Neuron (in vitro differentiated cells): ENCODE data around the gene VENTX.
"Not testable (repeated sequence)": the region's sequence is repeated elsewhere in the genome, so short reads cannot be mapped to it uniquely, and the experiment has no call there.

Source experiments
- H2AFZ ChIP-seq: one replicate; pipeline ENCODE4 v1.6.1; 2013; ENCODE audit warnings: low read depth, mild to moderate bottlenecking, inconsistent platforms, low read length, moderate library complexity
- H3K27me3 ChIP-seq: one replicate; pipeline ENCODE4 v1.6.1; 2013; ENCODE audit warnings: low read length; ENCODE audit not compliant: insufficient read depth
- H3K36me3 ChIP-seq: one replicate; pipeline ENCODE4 v1.6.1; 2013; ENCODE audit warnings: low read length; ENCODE audit not compliant: insufficient read depth
- H3K4me1 ChIP-seq: one replicate; pipeline ENCODE4 v1.6.1; 2013; ENCODE audit warnings: low read length; ENCODE audit not compliant: insufficient read depth
- H3K4me3 ChIP-seq: 2 replicates; pipeline ENCODE4 v1.5.1; 2013; ENCODE audit warnings: mild to moderate bottlenecking, low read length, moderate library complexity
- H3K9me3 ChIP-seq: one replicate; pipeline ENCODE4 v1.6.1; 2013; ENCODE audit warnings: low read length

The VENTX gene

DNA sequence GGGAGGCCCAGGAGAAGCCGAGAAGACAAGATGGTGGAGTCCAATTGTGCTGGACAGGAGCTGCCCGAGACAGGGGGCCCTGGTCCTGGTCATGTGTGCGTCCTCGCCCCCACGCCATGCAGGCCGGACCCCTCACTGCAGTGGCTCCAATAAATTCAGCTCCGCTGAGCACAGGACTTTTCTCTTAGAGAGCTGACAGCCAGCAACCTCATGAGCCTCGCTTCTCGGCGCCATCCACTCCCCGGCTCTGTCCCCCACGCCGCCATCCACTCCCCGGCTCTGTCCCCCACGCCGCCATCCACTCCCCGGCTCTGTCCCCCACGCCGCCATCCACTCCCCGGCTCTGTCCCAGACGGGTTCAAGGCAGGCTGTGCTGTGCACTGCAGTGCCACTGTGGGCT, 10.4 kb upstream of the VENTX start:
- peaks cover 3% of the 10 kb centered on the region for H3K9me3 ChIP-seq
- no peak overlapping the region for H2AFZ ChIP-seq
- peaks cover 43% of the 10 kb centered on the region for H3K27me3 ChIP-seq

DNA sequence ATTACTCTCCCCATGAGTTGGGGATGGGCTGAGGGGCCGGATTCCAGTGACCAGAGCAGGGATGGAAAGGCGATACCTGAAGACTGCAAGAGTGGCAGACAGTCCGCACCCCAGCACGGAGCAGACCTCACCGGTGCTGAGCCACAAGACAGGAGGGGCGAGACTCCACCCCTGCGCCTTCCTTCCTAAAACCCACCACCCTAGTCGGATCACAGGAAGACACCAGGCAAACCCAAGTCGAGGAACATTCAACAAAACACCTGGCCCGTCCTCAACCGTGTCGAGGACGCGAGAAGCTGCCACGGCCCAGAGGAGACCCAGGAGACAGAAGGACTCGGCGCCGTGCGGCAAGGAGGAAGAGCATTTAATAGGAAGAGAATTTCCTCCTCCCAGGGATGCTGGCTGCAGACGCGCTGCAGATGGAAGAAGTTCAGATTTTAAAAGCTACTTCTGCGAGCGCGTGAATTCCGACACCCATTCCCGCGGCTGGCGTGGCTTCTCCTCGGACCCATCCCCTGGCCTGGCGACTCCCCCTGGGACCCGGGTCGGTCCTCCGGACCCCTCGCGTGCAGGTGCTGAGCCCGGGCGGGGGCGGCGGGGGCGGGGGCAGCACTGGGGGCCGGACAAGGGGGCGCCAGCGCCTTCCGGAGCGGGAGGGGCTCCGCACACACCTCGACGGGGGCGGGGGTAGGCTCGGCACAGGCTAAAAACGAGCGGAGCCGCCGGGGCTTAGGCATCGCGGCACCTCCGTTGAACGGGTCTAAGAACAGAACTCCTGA, 8.2 kb upstream of the VENTX start:
- Histone ChIP-seq H3K4me1 (peaks cover 14% of the 10 kb centered on the region), H3K27me3 (peaks cover 64% of the 10 kb centered on the region), H2AFZ (no peak overlapping the region), H3K36me3 (no peaks in the 10 kb centered on the region), H3K4me3 (no peak overlapping the region), H3K9me3 (peaks cover 5% of the 10 kb centered on the region)

More for the DNA sequence above, 10.4 kb upstream of the VENTX start:
- Histone ChIP-seq H3K4me1 (peaks cover 14% of the 10 kb centered on the region), H3K36me3 (no peaks in the 10 kb centered on the region), H3K4me3 (no peak overlapping the region)

DNA sequence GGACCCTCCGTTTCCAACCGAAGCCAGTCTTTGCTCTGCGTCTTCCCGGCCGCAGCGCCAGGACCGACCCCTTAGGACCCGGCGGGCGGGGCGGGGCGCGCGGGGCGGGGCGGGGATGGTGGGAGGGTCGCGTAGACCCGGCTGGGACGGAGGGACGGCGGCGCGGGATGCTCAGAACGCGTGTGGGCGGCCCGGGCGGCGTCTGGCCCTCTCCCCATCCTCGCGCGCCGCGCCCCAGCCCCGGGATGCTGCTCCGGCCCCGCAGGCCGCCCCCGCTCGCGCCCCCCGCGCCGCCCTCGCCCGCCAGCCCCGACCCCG, 7.7 kb upstream of the VENTX start, which contains the start of gene UTF1:
UTF1 (plus strand) TSS at position 174 of the 318 bp plus-strand sequence; CDS start at position 246, 72 bp downstream.
- peaks cover 65% of the 10 kb centered on the region for H3K27me3 ChIP-seq
- H3K4me3 ChIP-seq, result no peak within 1 kb of the TSS
- no peaks in the 10 kb centered on the region for H3K36me3 ChIP-seq
- peaks cover 14% of the 10 kb centered on the region for H3K4me1 ChIP-seq
- H2AFZ ChIP-seq, result no peak within 1 kb of the TSS
- H3K9me3 ChIP-seq, result peaks cover 5% of the 10 kb centered on the region

DNA sequence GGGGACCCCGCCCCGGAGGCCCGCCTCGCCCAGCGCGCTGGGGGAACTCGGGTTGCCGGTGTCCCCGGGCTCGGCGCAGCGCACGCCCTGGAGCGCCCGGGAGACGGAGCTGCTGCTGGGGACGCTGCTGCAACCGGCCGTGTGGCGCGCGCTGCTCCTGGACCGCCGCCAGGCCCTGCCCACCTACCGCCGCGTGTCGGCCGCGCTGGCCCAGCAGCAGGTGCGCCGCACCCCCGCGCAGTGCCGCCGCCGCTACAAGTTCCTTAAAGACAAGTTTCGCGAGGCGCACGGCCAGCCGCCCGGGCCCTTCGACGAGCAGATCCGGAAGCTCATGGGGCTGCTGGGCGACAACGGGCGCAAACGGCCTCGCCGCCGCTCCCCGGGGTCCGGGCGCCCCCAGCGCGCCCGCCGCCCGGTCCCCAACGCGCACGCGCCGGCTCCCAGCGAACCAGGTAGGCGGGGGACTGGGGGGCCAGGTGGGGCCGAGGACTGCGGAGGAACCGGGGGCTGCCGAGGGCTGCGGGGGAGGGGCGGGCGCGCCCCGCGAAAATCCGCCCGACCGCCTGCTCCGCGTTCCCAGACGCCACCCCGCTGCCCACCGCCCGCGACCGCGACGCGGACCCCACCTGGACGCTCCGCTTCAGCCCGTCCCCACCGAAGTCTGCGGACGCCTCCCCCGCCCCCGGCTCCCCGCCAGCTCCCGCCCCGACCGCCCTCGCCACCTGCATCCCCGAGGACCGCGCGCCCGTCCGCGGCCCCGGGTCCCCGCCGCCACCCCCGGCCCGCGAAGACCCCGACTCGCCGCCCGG, 7.1 kb upstream of the VENTX start:
- no peak overlapping the region for H3K4me3 ChIP-seq
- H3K36me3 ChIP-seq, result no peaks in the 10 kb centered on the region
- no peak overlapping the region for H2AFZ ChIP-seq
- peaks cover 70% of the 10 kb centered on the region for H3K27me3 ChIP-seq
- peaks cover 9% of the 10 kb centered on the region for H3K4me1 ChIP-seq
- H3K9me3 ChIP-seq, result peaks cover 5% of the 10 kb centered on the region

DNA sequence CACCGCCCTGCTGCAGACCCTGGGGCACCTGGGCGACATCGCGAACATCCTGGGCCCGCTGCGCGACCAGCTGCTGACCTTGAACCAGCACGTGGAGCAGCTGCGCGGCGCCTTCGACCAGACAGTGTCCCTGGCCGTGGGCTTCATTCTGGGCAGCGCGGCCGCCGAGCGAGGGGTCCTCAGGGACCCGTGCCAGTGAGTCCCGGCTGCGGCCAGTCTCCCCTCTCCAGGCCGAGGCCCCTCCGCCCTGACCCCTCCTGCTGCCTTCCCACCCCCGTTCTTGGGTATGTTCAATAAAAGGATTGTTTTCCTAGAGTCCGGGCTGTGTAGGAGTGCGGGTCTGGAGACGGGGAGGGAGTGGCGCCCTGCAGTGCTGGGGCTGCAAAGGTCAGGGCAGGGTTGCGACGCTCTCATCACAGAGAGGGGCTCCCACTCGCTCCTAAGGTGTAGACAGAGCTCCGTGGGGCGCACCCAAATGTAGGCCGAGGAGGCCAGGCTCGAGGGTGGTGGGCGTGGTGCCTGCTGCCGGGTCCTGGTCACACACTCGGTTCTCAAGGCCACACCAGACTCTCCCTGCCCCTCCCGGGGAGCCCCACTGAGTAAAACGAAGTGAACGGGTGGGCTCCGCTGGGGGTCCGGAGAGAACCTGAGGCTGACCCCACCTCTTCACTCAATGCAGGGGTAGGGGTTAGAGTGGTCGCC, 6.3 kb upstream of the VENTX start:
- Histone ChIP-seq H3K9me3 (peaks cover 5% of the 10 kb centered on the region), H3K4me1 (peaks cover 3% of the 10 kb centered on the region), H2AFZ (no peak overlapping the region), H3K27me3 (peaks cover 75% of the 10 kb centered on the region), H3K36me3 (no peaks in the 10 kb centered on the region), H3K4me3 (no peak overlapping the region)

DNA sequence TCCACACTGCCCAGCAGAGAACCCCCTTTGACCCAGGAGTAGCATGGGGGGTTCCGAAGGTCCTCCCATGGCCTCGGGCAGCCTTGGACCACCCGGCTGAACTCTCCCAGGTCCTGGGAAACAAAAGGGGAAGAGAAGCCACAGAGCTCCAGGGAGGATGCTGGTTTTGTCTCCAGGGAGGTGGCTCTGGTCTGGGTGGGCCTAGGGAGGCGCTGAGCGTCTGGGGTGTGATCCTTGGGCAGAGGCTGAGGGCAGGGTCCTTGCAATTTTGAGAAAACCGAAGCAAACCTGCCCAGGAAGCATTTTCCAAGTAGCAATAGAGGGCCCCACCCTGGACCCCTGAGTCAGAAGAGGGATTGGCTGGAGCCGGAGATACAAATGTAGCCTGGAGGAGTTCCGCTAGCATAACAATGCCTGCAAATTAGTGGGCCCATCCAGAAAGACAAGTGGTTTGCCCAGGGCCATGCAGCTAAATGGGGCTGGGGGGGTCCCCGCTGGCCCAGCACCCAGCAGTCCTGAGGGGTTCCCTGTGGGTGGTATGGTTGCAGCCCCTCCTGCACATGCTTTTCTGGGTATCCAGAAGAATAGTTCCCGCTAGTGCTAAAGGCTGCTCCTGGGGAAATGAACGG, 5.6 kb upstream of the VENTX start:
- no peaks in the 10 kb centered on the region for H3K36me3 ChIP-seq
- H3K4me3 ChIP-seq, result no peak overlapping the region
- peaks cover 2% of the 10 kb centered on the region for H3K9me3 ChIP-seq
- no peak overlapping the region for H2AFZ ChIP-seq
- peaks cover 7% of the 10 kb centered on the region for H3K4me1 ChIP-seq
- H3K27me3 ChIP-seq, result peaks cover 77% of the 10 kb centered on the region

DNA sequence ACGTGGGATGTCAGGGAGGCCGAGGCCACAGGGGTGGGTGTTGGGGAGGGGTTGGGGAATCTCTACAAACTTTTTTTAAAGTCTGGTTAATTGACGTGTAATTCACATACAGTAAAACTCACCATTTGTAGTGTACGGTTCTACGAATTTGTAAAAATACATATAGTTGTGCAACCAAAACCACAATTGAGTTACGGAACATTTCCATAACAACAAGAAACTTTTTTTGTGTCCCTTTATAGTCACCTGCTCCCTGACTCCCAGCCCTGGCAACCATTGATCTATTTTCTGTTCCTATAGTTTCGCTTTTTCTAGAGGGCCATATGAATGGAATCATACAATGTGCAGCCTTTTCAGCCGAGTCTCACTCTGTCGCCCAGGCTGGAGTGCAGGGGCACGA, 2.9 kb upstream of the VENTX start:
- not testable (repeated sequence) for H3K4me3 ChIP-seq, H3K36me3 ChIP-seq, H2AFZ ChIP-seq, H3K9me3 ChIP-seq
- Histone ChIP-seq H3K27me3 (peaks cover 85% of the 10 kb centered on the region), H3K4me1 (peaks cover 14% of the 10 kb centered on the region)

DNA sequence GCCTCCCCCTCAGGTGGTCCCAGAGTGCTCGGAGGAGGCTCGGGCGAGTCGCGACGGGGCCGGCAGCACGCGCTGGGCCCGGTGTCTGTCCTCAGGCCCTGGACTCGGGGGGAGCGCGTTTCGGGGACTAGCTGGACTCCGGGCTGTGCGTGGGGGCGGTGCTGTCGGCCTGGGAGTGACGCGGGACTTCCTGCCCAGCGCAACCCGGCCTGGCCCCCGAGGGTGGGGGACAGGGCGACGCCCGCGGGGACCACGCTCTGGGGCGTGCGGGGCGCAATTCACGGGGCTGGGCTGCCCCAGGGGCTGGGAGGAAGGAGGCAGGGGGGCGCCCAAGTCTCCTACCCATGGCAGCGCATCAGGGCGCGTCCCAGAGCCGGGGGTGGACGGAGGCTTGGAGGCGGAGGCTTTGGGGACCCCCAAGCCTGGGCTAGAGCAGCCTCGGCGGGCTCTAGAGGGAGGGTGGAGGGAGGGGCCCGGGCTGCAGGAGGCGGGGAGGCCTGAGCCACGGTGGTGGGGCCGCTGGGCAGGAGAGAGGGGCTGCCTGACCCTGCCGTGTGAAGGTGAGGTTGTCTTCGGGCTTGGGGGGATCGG, 2.3 kb upstream of the VENTX start:
- no peak overlapping the region for H3K4me3 ChIP-seq
- H3K9me3 ChIP-seq, result peaks cover 2% of the 10 kb centered on the region
- peaks cover 14% of the 10 kb centered on the region for H3K4me1 ChIP-seq
- H2AFZ ChIP-seq, result no peak overlapping the region
- peaks cover 87% of the 10 kb centered on the region for H3K27me3 ChIP-seq
- H3K36me3 ChIP-seq, result no peaks in the 10 kb centered on the region

DNA sequence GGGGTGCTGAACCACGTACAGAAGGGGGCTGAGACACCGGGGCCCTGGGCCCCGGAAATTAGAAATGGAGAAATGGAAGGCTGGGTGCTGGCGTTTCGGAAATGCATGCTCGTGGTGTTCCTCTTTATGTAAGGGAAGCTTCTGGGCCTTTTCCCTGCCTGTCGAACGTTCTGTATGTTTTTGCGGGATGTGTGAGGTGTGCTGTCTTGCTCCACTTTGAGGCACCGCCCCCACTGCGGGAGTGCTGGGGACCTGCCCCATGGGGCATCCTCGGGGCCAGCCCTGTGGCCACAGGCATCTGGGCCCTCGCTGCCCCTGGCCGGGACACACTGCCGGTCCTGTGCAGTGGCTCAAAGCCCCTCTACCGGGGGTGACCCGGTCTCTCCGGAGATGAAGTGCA, 1.7 kb upstream of the VENTX start:
- H3K9me3 ChIP-seq, result peaks cover 2% of the 10 kb centered on the region
- H3K36me3 ChIP-seq, result no peaks in the 10 kb centered on the region
- no peak overlapping the region for H3K4me3 ChIP-seq
- H3K4me1 ChIP-seq, result peaks cover 14% of the 10 kb centered on the region
- H2AFZ ChIP-seq, result no peak overlapping the region
- H3K27me3 ChIP-seq, result peaks cover 86% of the 10 kb centered on the region

DNA sequence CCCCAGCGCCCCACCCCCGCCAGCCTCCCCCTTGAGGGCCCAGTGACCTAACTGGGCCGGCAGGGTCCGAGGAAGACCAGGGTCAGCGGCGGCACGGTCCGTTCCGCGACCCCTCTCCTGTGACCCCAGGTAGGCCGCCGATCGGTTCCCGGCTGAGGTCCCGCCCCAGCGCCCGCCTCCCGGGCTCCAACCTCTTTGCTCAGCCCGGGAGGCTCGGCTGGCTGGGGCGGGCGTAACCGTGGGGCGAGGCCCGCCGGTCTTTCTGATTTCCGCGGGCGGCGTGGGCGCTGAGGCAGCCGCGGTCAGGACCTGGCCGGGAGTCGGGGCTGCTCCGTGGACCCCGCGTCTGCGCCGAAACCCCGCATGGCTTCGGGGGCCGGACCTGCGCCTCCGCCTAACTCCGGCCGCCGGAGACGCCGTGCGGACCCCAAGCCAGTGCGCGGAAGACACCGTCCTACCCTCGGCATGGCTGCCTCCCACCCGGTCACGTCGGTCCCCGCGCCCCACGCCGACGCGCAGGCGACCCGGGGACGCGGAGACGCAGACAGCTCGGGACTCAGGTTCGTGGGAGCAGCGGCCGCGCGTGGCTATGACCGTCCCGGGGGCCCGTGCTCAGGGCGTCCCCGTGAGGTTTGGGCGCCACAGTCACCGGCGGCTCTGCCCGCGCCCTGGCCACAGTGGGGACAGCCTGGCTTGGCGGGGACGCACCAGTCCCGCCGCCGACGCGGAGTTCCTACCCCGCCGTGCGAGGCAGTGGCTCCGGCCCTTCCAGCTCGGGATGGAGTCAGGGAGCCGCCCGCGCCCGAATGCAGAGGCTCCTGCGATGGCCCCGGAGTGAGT, 1.0 kb upstream of the VENTX start:
- H2AFZ ChIP-seq, result no peak overlapping the region
- no peaks in the 10 kb centered on the region for H3K36me3 ChIP-seq
- no peak overlapping the region for H3K4me3 ChIP-seq
- peaks cover 2% of the 10 kb centered on the region for H3K9me3 ChIP-seq
- H3K4me1 ChIP-seq, result peaks cover 10% of the 10 kb centered on the region
- peaks cover 86% of the 10 kb centered on the region for H3K27me3 ChIP-seq

DNA sequence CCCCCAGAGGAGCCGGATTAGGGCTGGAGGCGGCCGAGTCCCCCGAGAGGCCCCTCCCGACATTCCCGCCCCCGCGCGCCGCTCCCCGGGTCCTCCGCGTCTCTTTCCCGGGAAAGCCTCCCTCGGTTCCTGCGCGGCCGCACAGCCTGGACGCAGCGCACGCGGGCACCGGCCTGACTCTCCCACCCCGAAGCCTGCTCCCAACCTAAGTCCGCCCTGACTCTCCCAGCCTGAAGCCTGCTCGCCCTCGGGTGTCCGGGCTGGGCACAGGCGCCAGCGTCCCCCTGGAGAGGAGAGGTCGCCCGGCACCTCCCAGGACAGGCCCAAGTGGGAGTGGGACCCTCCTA, 441 bp upstream of the VENTX start:
- Histone ChIP-seq H3K36me3 (no peaks in the 10 kb centered on the region), H3K27me3 (peaks cover 85% of the 10 kb centered on the region), H2AFZ (no peak overlapping the region), H3K4me1 (peaks cover 10% of the 10 kb centered on the region), H3K4me3 (no peak overlapping the region), H3K9me3 (peaks cover 2% of the 10 kb centered on the region)

DNA sequence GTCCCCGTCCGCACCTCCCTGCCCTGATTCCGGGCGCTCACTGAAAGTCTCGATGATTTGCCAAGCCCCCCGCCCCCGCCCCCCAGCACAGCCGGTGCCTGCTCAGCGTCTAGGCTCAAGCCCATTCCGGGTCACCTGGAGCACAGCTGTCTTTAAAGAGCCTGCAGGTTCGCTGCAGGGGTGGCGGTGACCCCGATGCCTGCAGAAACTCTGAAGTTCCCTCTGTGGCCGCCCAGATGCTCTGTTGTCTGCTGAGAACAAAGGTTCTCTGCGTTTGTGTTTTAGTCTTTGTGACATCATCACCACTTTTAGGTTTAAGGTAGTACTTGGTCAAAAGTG, 780 bp downstream of the VENTX start:
- peaks cover 84% of the 10 kb centered on the region for H3K27me3 ChIP-seq
- H3K4me1 ChIP-seq, result peaks cover 10% of the 10 kb centered on the region
- no peak overlapping the region for H3K4me3 ChIP-seq
- H2AFZ ChIP-seq, result no peak overlapping the region
- H3K36me3 ChIP-seq, result no peaks in the 10 kb centered on the region
- H3K9me3 ChIP-seq, result no peaks in the 10 kb centered on the region
